ENCODE measurements around the gene BLID.

Gene BLID

GRCh38 chr11:122075016-122075415 is 41.0 kb downstream of the BLID start:
- DNase-seq = no peak

GRCh38 chr11:122074022-122074421 is 42.0 kb downstream of the BLID start:
- no peak for DNase-seq

GRCh38 chr11:122071709-122072202 is 44.3 kb downstream of the BLID start:
- DNase-seq = no peak

- DNase-seq = peak; percentile 94
Measured at GRCh38 chr11:122069707-122070360, 46.2 kb downstream of the BLID start.

GRCh38 chr11:122068837-122069236 is 47.2 kb downstream of the BLID start:
- DNase-seq = no peak

GRCh38 chr11:122068141-122068540 is 47.9 kb downstream of the BLID start:
- DNase-seq = peak; percentile 60

All from eye (tissue), 1 donor.